GM12873 (cell line): ENCODE measurements around the gene SIPA1L3.

Source experiments
- TF ChIP-seq, protein P1 (sequence below): IDR thresholded peaks from 2 replicates; pipeline ENCODE4 v1.5.1; 2012; ENCODE audit warnings: low read depth, mild to moderate bottlenecking, moderate library complexity, low read length, control low read depth; ENCODE audit not compliant: insufficient read depth; ENCODE audit errors: missing control alignments

Gene SIPA1L3

GRCh38 chr19:37951816-37952210 lies 44.8 kb downstream of the SIPA1L3 start:
- TF ChIP-seq, protein P1, sequence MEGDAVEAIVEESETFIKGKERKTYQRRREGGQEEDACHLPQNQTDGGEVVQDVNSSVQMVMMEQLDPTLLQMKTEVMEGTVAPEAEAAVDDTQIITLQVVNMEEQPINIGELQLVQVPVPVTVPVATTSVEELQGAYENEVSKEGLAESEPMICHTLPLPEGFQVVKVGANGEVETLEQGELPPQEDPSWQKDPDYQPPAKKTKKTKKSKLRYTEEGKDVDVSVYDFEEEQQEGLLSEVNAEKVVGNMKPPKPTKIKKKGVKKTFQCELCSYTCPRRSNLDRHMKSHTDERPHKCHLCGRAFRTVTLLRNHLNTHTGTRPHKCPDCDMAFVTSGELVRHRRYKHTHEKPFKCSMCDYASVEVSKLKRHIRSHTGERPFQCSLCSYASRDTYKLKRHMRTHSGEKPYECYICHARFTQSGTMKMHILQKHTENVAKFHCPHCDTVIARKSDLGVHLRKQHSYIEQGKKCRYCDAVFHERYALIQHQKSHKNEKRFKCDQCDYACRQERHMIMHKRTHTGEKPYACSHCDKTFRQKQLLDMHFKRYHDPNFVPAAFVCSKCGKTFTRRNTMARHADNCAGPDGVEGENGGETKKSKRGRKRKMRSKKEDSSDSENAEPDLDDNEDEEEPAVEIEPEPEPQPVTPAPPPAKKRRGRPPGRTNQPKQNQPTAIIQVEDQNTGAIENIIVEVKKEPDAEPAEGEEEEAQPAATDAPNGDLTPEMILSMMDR, result no peak

- TF ChIP-seq, protein P1, result no peak
Measured at GRCh38 chr19:37953171-37953917, 46.3 kb downstream of the SIPA1L3 start.

DNA sequence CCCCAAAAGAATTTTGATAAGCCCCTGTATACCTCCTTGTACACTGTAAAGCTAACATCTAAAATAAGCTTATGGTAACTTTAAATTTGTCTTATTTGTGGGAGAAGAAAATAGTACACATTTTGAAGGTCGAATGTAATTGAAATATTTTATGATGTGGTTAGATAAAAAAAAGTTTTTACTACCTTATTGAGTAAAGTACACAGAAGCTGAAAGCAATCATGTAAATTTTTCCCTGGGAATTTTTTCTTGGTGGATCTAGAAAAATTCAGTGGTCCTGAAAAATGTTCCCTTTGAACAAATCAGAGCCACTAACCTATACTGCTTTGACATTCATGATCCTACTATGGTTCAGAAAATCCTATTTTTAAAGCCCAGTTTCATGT lies 46.9 kb downstream of the SIPA1L3 start:
- TF ChIP-seq, protein P1, result no peak

DNA sequence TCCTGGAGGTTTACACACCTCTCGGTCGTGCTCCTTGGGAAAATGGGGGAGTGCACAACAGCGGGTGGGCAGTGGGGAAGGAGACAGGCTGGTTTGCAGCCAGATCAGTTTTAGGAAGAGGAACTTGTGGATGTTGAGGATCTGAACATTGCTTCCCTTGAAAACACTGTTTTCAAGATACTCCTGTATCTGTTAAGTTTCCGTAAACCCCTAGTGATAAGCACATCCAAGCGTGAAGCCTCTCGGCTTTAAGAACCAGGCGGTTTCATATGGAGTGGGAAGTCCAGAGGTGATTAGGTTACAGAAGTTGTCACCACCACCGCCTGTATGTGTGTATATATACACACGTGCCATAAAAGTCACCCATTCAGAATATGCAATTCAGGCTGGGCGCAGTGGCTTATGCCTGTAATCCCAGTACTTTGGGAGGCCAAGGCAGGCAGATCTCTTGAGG lies 47.4 kb downstream of the SIPA1L3 start:
- TF ChIP-seq, protein P1, result no peak

GRCh38 chr19:37955986-37956385 lies 49.0 kb downstream of the SIPA1L3 start:
- TF ChIP-seq, protein P1, result no peak

GRCh38 chr19:37957176-37957575 lies 50.2 kb downstream of the SIPA1L3 start:
- TF ChIP-seq, protein P1, result no peak

DNA sequence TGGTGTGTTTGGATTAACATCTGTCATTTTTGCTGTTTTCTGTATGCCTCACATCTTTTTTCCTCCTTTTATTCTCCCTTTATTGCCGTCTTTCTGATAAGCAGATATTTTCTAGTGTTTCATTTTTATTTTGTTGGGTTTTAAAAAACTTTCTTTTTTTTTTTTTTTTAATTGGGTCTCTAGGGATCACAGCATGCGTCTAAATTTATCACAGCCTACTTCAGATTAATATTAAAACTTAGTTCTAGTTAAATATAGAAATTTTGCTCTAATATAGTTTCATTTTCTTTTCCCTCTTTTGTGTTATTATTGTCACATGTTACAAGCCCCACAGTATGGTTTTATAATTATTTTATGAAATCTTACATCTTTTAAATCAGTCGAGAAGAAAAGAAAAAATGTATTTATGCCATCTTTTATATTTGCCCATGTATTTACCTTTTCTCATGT lies 52.7 kb downstream of the SIPA1L3 start:
- TF ChIP-seq, protein P1, result no peak
